Measurements from ENCODE around the gene TXNRD3.
A peak's percentile ranks its signal among the peaks of the same experiment; 100 is the strongest.
"Not testable (repeated sequence)": the region's sequence is repeated elsewhere in the genome, so short reads cannot be mapped to it uniquely, and the experiment has no call there.

Gene TXNRD3

GRCh38 chr3:126625735-126626134 lies 29.2 kb downstream of the TXNRD3 start:
- not testable (repeated sequence) for H3K9ac ChIP-seq (ENCODE audit: low read depth, low read length, poor library complexity); H2BK15ac ChIP-seq (ENCODE audit: low read length); H2BK12ac ChIP-seq (ENCODE audit: low read length); H2AFZ ChIP-seq (ENCODE audit: low read length); H3K27me3 ChIP-seq (ENCODE audit: control insufficient read depth in 3 of 3, insufficient read depth in 3 of 3, low read depth in 1 of 3, low read length in 3 of 3); H2BK5ac ChIP-seq (ENCODE audit: low read length); H3K23ac ChIP-seq (ENCODE audit: low read depth, low read length, poor library complexity); H3K79me1 ChIP-seq (ENCODE audit: low read depth, low read length); H3K9me3 ChIP-seq (replicated peaks in 1 of 2; ENCODE audit: control insufficient read depth in 2 of 2, insufficient read depth in 1 of 2, low read depth in 1 of 2, low read length in 2 of 2); H2BK120ac ChIP-seq (ENCODE audit: low read depth, low read length); H2AK5ac ChIP-seq (ENCODE audit: low read depth, low read length); H3K4ac ChIP-seq (ENCODE audit: low read length); H3K14ac ChIP-seq (ENCODE audit: low read length); H3K4me3 ChIP-seq (ENCODE audit: low read length in 2 of 2); H3K27ac ChIP-seq (replicated peaks; ENCODE audit: low read length); H4K91ac ChIP-seq (ENCODE audit: low read depth, low read length, poor library complexity); H3K36me3 ChIP-seq (replicated peaks in 1 of 2; ENCODE audit: control insufficient read depth in 2 of 2, insufficient read depth in 2 of 2, low read length in 2 of 2); H4K8ac ChIP-seq (ENCODE audit: low read depth, low read length); DNase-seq (ENCODE audit: low spot score); H3K4me2 ChIP-seq (ENCODE audit: insufficient read depth, low read length, poor library complexity, severe bottlenecking); H3K18ac ChIP-seq (ENCODE audit: low read length)
- no CpG with 5 or more reads among the region's 3 CpGs for WGBS, 2 donors (ENCODE audit: extremely low coverage in 2 of 2, insufficient read length in 2 of 2, insufficient replicate concordance in 1 of 2)
- peaks cover 4 to 29% of the 10 kb centered on the region in 2 donors for H3K4me1 ChIP-seq (ENCODE audit: control insufficient read depth in 2 of 2, insufficient read depth in 1 of 2, low read depth in 1 of 2, low read length in 2 of 2)

GRCh38 chr3:126622694-126623093 lies 32.2 kb downstream of the TXNRD3 start:
- Histone ChIP-seq H2BK120ac (ENCODE audit: low read depth, low read length) (no peak overlapping the region), H3K9ac (ENCODE audit: low read depth, low read length, poor library complexity) (no peak overlapping the region), H3K4me2 (ENCODE audit: insufficient read depth, low read length, poor library complexity, severe bottlenecking) (no peak overlapping the region), H3K36me3 (replicated peaks in 1 of 2; ENCODE audit: control insufficient read depth in 2 of 2, insufficient read depth in 2 of 2, low read length in 2 of 2) (peaks cover 0 to 2% of the 10 kb centered on the region in 2 donors), H3K18ac (ENCODE audit: low read length) (no peak overlapping the region), H2BK15ac (ENCODE audit: low read length) (no peak overlapping the region), H3K4me1 (ENCODE audit: control insufficient read depth in 2 of 2, insufficient read depth in 1 of 2, low read depth in 1 of 2, low read length in 2 of 2) (peaks cover 2 to 19% of the 10 kb centered on the region in 2 donors), H3K27me3 (ENCODE audit: control insufficient read depth in 3 of 3, insufficient read depth in 3 of 3, low read depth in 1 of 3, low read length in 3 of 3) (no peaks in the 10 kb centered on the region), H2BK12ac (ENCODE audit: low read length) (no peak overlapping the region), H3K9me3 (replicated peaks in 1 of 2; ENCODE audit: control insufficient read depth in 2 of 2, insufficient read depth in 1 of 2, low read depth in 1 of 2, low read length in 2 of 2) (no peaks in the 10 kb centered on the region), H4K91ac (ENCODE audit: low read depth, low read length, poor library complexity) (no peak overlapping the region), H3K79me1 (ENCODE audit: low read depth, low read length) (no peaks in the 10 kb centered on the region), H3K4ac (ENCODE audit: low read length) (no peak overlapping the region), H4K8ac (ENCODE audit: low read depth, low read length) (no peak overlapping the region), H3K4me3 (ENCODE audit: low read length in 2 of 2) (no peak overlapping the region), H2BK5ac (ENCODE audit: low read length) (no peak overlapping the region), H2AFZ (ENCODE audit: low read length) (no peak overlapping the region), H3K27ac (replicated peaks; ENCODE audit: low read length) (no peak overlapping the region), H3K23ac (ENCODE audit: low read depth, low read length, poor library complexity) (no peak overlapping the region), H2AK5ac (ENCODE audit: low read depth, low read length) (no peak overlapping the region), H3K14ac (ENCODE audit: low read length) (no peak overlapping the region)
- no peak for DNase-seq (ENCODE audit: low spot score)
- no CpG with 5 or more reads among the region's 1 CpG for WGBS, 2 donors (ENCODE audit: extremely low coverage in 2 of 2, insufficient read length in 2 of 2, insufficient replicate concordance in 1 of 2)

DNA sequence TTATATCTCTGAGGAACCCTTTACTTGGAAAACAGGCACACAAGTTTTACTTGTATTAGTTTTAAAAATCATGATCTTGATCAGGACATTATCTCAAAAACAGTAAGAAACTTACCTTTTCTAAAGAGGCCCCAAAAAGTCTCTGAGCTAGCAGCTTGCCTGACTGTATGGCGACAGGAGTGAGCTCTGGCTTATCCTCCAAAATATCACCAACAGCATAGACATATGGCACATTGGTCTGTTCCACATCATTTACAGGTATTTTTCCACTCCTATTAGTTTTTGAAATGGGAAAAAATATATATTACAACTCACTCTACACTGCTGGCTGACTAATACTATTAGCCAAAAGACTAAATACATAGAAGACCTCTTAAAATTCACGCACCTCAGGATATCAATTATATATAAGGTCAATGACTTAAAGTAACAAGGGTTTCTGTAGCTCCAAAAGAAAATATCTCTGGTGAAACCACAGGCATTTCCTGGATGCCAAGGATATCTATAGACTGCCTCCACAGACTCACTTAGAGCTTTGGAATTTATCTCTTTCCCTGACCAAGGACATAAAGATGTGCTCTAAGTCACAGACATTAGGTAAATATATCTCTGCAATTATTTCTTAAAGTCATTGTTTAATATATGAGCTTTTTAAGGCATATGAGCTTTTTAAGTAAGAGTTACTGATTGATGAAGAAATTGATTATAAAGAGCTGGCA lies 33.1 kb downstream of the TXNRD3 start:
- Histone ChIP-seq H3K9me3 (replicated peaks in 1 of 2; ENCODE audit: control insufficient read depth in 2 of 2, insufficient read depth in 1 of 2, low read depth in 1 of 2, low read length in 2 of 2) (no peaks in the 10 kb centered on the region), H4K91ac (ENCODE audit: low read depth, low read length, poor library complexity) (no peak overlapping the region), H3K4ac (ENCODE audit: low read length) (no peak overlapping the region), H2AFZ (ENCODE audit: low read length) (no peak overlapping the region), H3K4me1 (ENCODE audit: control insufficient read depth in 2 of 2, insufficient read depth in 1 of 2, low read depth in 1 of 2, low read length in 2 of 2) (peaks cover 2 to 19% of the 10 kb centered on the region in 2 donors), H3K18ac (ENCODE audit: low read length) (no peak overlapping the region), H2BK5ac (ENCODE audit: low read length) (no peak overlapping the region), H3K27me3 (ENCODE audit: control insufficient read depth in 3 of 3, insufficient read depth in 3 of 3, low read depth in 1 of 3, low read length in 3 of 3) (no peaks in the 10 kb centered on the region), H2AK5ac (ENCODE audit: low read depth, low read length) (no peak overlapping the region), H3K79me1 (ENCODE audit: low read depth, low read length) (no peaks in the 10 kb centered on the region), H3K9ac (ENCODE audit: low read depth, low read length, poor library complexity) (no peak overlapping the region), H3K14ac (ENCODE audit: low read length) (no peak overlapping the region), H3K4me3 (ENCODE audit: low read length in 2 of 2) (no peak overlapping the region), H2BK12ac (ENCODE audit: low read length) (no peak overlapping the region), H3K27ac (replicated peaks; ENCODE audit: low read length) (no peak overlapping the region), H2BK15ac (ENCODE audit: low read length) (no peak overlapping the region), H2BK120ac (ENCODE audit: low read depth, low read length) (no peak overlapping the region), H3K23ac (ENCODE audit: low read depth, low read length, poor library complexity) (no peak overlapping the region), H3K36me3 (replicated peaks in 1 of 2; ENCODE audit: control insufficient read depth in 2 of 2, insufficient read depth in 2 of 2, low read length in 2 of 2) (peaks cover 0 to 2% of the 10 kb centered on the region in 2 donors), H4K8ac (ENCODE audit: low read depth, low read length) (no peak overlapping the region), H3K4me2 (ENCODE audit: insufficient read depth, low read length, poor library complexity, severe bottlenecking) (no peak overlapping the region)
- WGBS, 2 donors (ENCODE audit: extremely low coverage in 2 of 2, insufficient read length in 2 of 2, insufficient replicate concordance in 1 of 2), result no CpG with 5 or more reads among the region's 2 CpGs
- no peak for DNase-seq (ENCODE audit: low spot score)

DNA sequence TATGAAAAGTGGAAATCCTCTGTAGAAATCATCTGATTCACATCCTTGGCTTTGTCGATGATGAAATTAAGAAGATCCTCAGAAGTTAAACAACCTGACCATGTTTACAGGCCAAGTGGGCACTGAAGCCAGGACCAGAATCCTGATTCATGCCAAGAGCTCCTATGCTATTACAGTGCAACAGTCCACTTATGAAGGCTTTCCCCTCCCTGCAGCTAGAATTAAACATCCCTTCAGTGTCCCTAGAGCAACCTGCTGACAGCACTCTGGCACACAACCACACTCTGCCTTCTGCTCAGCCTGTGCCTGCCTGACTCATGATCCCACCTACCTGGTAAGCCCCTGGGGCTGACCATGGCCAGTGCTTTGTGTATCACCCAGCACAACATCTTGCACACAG lies 33.8 kb downstream of the TXNRD3 start:
- Histone ChIP-seq H3K14ac (ENCODE audit: low read length) (no peak overlapping the region), H3K23ac (ENCODE audit: low read depth, low read length, poor library complexity) (peak overlapping the region; percentile 9), H3K4ac (ENCODE audit: low read length) (no peak overlapping the region), H3K27ac (replicated peaks; ENCODE audit: low read length) (no peak overlapping the region), H3K18ac (ENCODE audit: low read length) (no peak overlapping the region), H2BK15ac (ENCODE audit: low read length) (no peak overlapping the region), H4K8ac (ENCODE audit: low read depth, low read length) (no peak overlapping the region), H3K4me3 (ENCODE audit: low read length in 2 of 2) (no peak overlapping the region), H3K4me2 (ENCODE audit: insufficient read depth, low read length, poor library complexity, severe bottlenecking) (no peak overlapping the region), H3K9ac (ENCODE audit: low read depth, low read length, poor library complexity) (peak overlapping the region; percentile 1), H3K27me3 (ENCODE audit: control insufficient read depth in 3 of 3, insufficient read depth in 3 of 3, low read depth in 1 of 3, low read length in 3 of 3) (no peaks in the 10 kb centered on the region), H2BK120ac (ENCODE audit: low read depth, low read length) (no peak overlapping the region), H3K9me3 (replicated peaks in 1 of 2; ENCODE audit: control insufficient read depth in 2 of 2, insufficient read depth in 1 of 2, low read depth in 1 of 2, low read length in 2 of 2) (no peaks in the 10 kb centered on the region), H2BK5ac (ENCODE audit: low read length) (no peak overlapping the region), H2BK12ac (ENCODE audit: low read length) (no peak overlapping the region), H4K91ac (ENCODE audit: low read depth, low read length, poor library complexity) (no peak overlapping the region), H3K4me1 (ENCODE audit: control insufficient read depth in 2 of 2, insufficient read depth in 1 of 2, low read depth in 1 of 2, low read length in 2 of 2) (peaks cover 2 to 19% of the 10 kb centered on the region in 2 donors), H3K36me3 (replicated peaks in 1 of 2; ENCODE audit: control insufficient read depth in 2 of 2, insufficient read depth in 2 of 2, low read length in 2 of 2) (peaks cover 0 to 2% of the 10 kb centered on the region in 2 donors), H3K79me1 (ENCODE audit: low read depth, low read length) (no peaks in the 10 kb centered on the region), H2AK5ac (ENCODE audit: low read depth, low read length) (no peak overlapping the region), H2AFZ (ENCODE audit: low read length) (no peak overlapping the region)
- no CpG with 5 or more reads among the region's 1 CpG for WGBS, 2 donors (ENCODE audit: extremely low coverage in 2 of 2, insufficient read length in 2 of 2, insufficient replicate concordance in 1 of 2)
- no peak for DNase-seq (ENCODE audit: low spot score)
